ENCODE results near the gene CX3CR1.
A peak's percentile ranks its signal among the peaks of the same experiment; 100 is the strongest.

Gene CX3CR1

DNA sequence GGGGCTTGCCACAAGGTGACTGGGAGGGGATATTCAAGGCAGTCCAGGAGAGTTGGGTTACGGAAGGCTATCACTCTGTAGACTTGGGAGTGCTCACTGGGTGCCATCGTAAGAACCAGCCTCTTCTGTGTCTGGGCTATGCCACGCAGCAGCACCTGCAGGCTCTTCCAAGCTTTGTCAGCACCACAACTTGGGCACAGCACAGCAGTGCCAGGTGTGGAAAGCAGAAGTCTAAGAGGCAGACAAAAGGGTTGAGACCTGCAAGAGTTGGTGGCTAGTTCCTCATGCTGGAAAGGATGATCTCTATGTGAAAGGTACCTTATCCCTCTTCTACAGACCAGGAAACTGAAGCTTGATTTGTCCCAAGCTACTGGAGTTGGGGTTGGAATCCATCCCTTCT is 15.8 kb downstream of the CX3CR1 start:
- no peak overlapping the region for H3K4me2 ChIP-seq (ENCODE audit: low read length)
- no peaks in the 10 kb centered on the region for H3K9me3 ChIP-seq (ENCODE audit: insufficient read depth, low read length)
- no peaks in the 10 kb centered on the region for H4K20me1 ChIP-seq (ENCODE audit: insufficient read depth, low read length)
- no peak overlapping the region for H3K9ac ChIP-seq (ENCODE audit: low read length)
- H3K27ac ChIP-seq (ENCODE audit: low read length), result no peak overlapping the region
- no peak for TF ChIP-seq EZH2phosphoT487 (IDR thresholded peaks at IDR 0.05; ENCODE audit: low read depth)
- TF ChIP-seq, protein P1, sequence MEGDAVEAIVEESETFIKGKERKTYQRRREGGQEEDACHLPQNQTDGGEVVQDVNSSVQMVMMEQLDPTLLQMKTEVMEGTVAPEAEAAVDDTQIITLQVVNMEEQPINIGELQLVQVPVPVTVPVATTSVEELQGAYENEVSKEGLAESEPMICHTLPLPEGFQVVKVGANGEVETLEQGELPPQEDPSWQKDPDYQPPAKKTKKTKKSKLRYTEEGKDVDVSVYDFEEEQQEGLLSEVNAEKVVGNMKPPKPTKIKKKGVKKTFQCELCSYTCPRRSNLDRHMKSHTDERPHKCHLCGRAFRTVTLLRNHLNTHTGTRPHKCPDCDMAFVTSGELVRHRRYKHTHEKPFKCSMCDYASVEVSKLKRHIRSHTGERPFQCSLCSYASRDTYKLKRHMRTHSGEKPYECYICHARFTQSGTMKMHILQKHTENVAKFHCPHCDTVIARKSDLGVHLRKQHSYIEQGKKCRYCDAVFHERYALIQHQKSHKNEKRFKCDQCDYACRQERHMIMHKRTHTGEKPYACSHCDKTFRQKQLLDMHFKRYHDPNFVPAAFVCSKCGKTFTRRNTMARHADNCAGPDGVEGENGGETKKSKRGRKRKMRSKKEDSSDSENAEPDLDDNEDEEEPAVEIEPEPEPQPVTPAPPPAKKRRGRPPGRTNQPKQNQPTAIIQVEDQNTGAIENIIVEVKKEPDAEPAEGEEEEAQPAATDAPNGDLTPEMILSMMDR (IDR thresholded peaks at IDR 0.05; ENCODE audit: low read depth, low read length), result no peak
- no peaks in the 10 kb centered on the region for H3K36me3 ChIP-seq (replicated peaks; ENCODE audit: low read depth, low read length)
- H3K79me2 ChIP-seq (ENCODE audit: low read length), result no peaks in the 10 kb centered on the region
- no peak overlapping the region for H2AFZ ChIP-seq (ENCODE audit: low read depth, low read length)
- no peak overlapping the region for H3K4me3 ChIP-seq (ENCODE audit: low read length)
- H3K4me1 ChIP-seq (ENCODE audit: low read length), result peaks cover 17% of the 10 kb centered on the region
- peaks cover 43% of the 10 kb centered on the region for H3K27me3 ChIP-seq (ENCODE audit: low read depth, low read length)

DNA sequence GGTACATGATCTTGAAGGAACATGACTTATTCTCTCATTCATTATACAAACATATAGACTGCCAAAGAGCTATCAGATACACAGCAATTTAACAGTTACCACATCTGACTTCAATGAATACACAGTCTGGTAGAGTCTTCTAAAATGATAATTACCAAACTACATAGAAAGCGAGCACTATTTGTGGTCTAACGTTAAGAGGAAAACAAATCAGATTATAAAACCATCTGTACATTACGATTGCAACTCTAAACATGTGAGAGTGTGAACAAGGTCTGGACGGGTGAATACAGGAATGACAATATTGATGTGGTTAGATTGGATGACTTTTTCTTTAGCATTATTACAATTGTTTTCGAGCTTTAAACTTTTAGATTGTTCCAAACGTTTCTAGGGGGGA is 16.3 kb downstream of the CX3CR1 start:
- no peak overlapping the region for H2AFZ ChIP-seq (ENCODE audit: low read depth, low read length)

DNA sequence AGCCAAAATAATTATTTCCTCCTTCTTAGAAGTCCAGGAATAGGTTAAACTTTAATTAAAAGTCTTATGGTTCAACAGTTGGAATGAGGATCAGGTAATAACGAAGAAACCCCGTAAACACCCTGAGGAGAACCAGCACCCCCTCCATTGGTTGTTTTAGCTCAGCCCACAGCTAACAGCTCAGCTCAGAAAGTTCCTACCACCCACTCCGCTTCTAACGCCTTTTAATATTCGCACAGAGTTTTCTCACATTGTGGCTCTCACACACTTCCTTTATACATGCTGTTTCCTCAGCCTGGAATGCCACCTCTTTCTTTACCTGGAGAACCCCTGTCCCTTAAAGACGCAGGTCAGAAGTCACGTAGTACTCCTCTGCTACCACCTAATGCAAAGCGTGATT is 17.0 kb downstream of the CX3CR1 start:
- Histone ChIP-seq H3K9me3 (ENCODE audit: insufficient read depth, low read length) (no peaks in the 10 kb centered on the region), H2AFZ (ENCODE audit: low read depth, low read length) (no peak overlapping the region), H4K20me1 (ENCODE audit: insufficient read depth, low read length) (no peaks in the 10 kb centered on the region), H3K9ac (ENCODE audit: low read length) (no peak overlapping the region), H3K4me1 (ENCODE audit: low read length) (peaks cover 24% of the 10 kb centered on the region), H3K4me2 (ENCODE audit: low read length) (no peak overlapping the region), H3K79me2 (ENCODE audit: low read length) (no peaks in the 10 kb centered on the region), H3K36me3 (replicated peaks; ENCODE audit: low read depth, low read length) (no peaks in the 10 kb centered on the region), H3K27me3 (ENCODE audit: low read depth, low read length) (peaks cover 44% of the 10 kb centered on the region), H3K27ac (ENCODE audit: low read length) (no peak overlapping the region), H3K4me3 (ENCODE audit: low read length) (no peak overlapping the region)
- TF ChIP-seq, protein P1 (IDR thresholded peaks at IDR 0.05; ENCODE audit: low read depth, low read length), result no peak
- TF ChIP-seq EZH2phosphoT487 (IDR thresholded peaks at IDR 0.05; ENCODE audit: low read depth), result no peak

More for the DNA sequence above, 16.3 kb downstream of the CX3CR1 start:
- Histone ChIP-seq H3K79me2 (ENCODE audit: low read length) (no peaks in the 10 kb centered on the region), H3K4me3 (ENCODE audit: low read length) (no peak overlapping the region), H3K9ac (ENCODE audit: low read length) (no peak overlapping the region), H3K27ac (ENCODE audit: low read length) (no peak overlapping the region), H3K4me1 (ENCODE audit: low read length) (peaks cover 21% of the 10 kb centered on the region), H3K36me3 (replicated peaks; ENCODE audit: low read depth, low read length) (no peaks in the 10 kb centered on the region), H4K20me1 (ENCODE audit: insufficient read depth, low read length) (no peaks in the 10 kb centered on the region), H3K9me3 (ENCODE audit: insufficient read depth, low read length) (no peaks in the 10 kb centered on the region), H3K27me3 (ENCODE audit: low read depth, low read length) (peaks cover 45% of the 10 kb centered on the region), H3K4me2 (ENCODE audit: low read length) (no peak overlapping the region)
- no peak for TF ChIP-seq EZH2phosphoT487 (IDR thresholded peaks at IDR 0.05; ENCODE audit: low read depth)

DNA sequence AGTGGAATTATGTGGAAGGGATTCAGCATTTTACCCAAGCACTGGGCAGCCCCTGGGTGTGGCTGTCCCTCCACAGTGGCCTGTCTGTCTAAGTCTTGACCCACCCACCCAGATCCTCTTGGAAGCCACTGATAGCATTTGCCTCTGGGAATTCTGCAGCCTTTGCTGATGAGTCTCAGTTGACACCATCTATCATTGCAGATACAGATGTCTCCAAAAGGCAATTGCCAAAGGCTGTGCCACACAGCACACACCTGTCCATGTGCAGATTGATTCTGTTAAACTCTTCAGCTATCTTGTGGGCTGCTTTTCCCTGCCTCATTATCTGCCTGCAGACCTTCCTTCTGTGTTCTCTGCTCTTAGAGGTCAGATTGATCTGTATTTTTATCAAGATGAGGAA is 18.1 kb downstream of the CX3CR1 start:
- Histone ChIP-seq H3K27me3 (ENCODE audit: low read depth, low read length) (peaks cover 48% of the 10 kb centered on the region), H2AFZ (ENCODE audit: low read depth, low read length) (no peak overlapping the region), H3K9ac (ENCODE audit: low read length) (no peak overlapping the region), H3K27ac (ENCODE audit: low read length) (no peak overlapping the region), H3K9me3 (ENCODE audit: insufficient read depth, low read length) (no peaks in the 10 kb centered on the region), H3K4me2 (ENCODE audit: low read length) (no peak overlapping the region), H4K20me1 (ENCODE audit: insufficient read depth, low read length) (no peaks in the 10 kb centered on the region), H3K79me2 (ENCODE audit: low read length) (no peaks in the 10 kb centered on the region), H3K36me3 (replicated peaks; ENCODE audit: low read depth, low read length) (no peaks in the 10 kb centered on the region), H3K4me3 (ENCODE audit: low read length) (no peak overlapping the region), H3K4me1 (ENCODE audit: low read length) (peaks cover 35% of the 10 kb centered on the region)
- TF ChIP-seq, protein P1 (IDR thresholded peaks at IDR 0.05; ENCODE audit: low read depth, low read length), result no peak
- TF ChIP-seq EZH2phosphoT487 (IDR thresholded peaks at IDR 0.05; ENCODE audit: low read depth), result no peak

DNA sequence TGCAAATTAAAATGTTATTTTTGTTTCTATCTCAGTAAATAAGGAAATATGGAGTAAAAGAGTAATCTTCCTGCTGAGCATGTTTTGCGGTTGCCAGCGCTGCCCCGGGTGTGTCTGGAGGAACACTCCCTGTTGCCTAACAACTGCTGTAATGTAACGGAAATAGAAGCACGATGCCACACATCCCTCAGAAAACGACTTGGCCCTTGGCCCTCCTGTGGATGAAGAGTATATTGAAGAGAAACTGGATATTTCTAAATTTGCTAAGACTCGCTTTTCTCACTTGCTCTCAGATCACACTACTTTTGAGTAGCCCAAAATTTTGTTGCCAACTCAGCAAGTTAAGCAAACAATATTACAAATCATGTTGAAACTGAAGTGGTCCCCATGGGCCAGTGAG is 18.9 kb downstream of the CX3CR1 start:
- Histone ChIP-seq H3K4me2 (ENCODE audit: low read length) (peak overlapping the region; percentile 33), H2AFZ (ENCODE audit: low read depth, low read length) (no peak overlapping the region), H3K9ac (ENCODE audit: low read length) (no peak overlapping the region), H3K4me1 (ENCODE audit: low read length) (peaks cover 42% of the 10 kb centered on the region), H3K36me3 (replicated peaks; ENCODE audit: low read depth, low read length) (no peaks in the 10 kb centered on the region), H3K4me3 (ENCODE audit: low read length) (no peak overlapping the region), H3K27ac (ENCODE audit: low read length) (no peak overlapping the region), H3K9me3 (ENCODE audit: insufficient read depth, low read length) (no peaks in the 10 kb centered on the region), H4K20me1 (ENCODE audit: insufficient read depth, low read length) (no peaks in the 10 kb centered on the region), H3K27me3 (ENCODE audit: low read depth, low read length) (peaks cover 48% of the 10 kb centered on the region), H3K79me2 (ENCODE audit: low read length) (no peaks in the 10 kb centered on the region)
- TF ChIP-seq EZH2phosphoT487 (IDR thresholded peaks at IDR 0.05; ENCODE audit: low read depth), result no peak
- TF ChIP-seq, protein P1 (IDR thresholded peaks at IDR 0.05; ENCODE audit: low read depth, low read length), result peak; percentile 46
